NCI-H226 (cell line): Measurements from ENCODE around the gene SLC5A8.

ENCODE experiments used
- DNase-seq: peaks from one replicate; pipeline ENCODE4 v3.0.0-alpha.2; 2015

SLC5A8 gene

GRCh38 chr12:101209319-101210302, at the start of gene SLC5A8:
Gene SLC5A8, minus strand, starts transcription at chr12:101210238. Its CDS starts 390 bp downstream, at chr12:101209848.
- DNase-seq: no peak

GRCh38 chr12:101257357-101257756, 47.3 kb upstream of the SLC5A8 start:
- DNase-seq: no peak

- DNase-seq: no peak
These were observed 46.2 kb upstream of the SLC5A8 start for GRCh38 chr12:101256266-101256665.

GRCh38 chr12:101243616-101244015, 33.6 kb upstream of the SLC5A8 start:
- no peak for DNase-seq

- peak; percentile 20 for DNase-seq
These were observed 33.0 kb upstream of the SLC5A8 start for GRCh38 chr12:101243074-101243473.

GRCh38 chr12:101238800-101239329, 28.8 kb upstream of the SLC5A8 start:
- DNase-seq: no peak

GRCh38 chr12:101238306-101238705, 28.3 kb upstream of the SLC5A8 start:
- no peak for DNase-seq

- no peak for DNase-seq
These were observed 25.6 kb upstream of the SLC5A8 start for GRCh38 chr12:101235686-101236085.

- no peak for DNase-seq
These were observed 21.6 kb upstream of the SLC5A8 start for GRCh38 chr12:101231636-101232035.

GRCh38 chr12:101230547-101230946, 20.5 kb upstream of the SLC5A8 start:
- DNase-seq: peak; percentile 80

GRCh38 chr12:101229841-101230241, 19.8 kb upstream of the SLC5A8 start:
- DNase-seq: no peak

- DNase-seq: peak; percentile 70
These were observed 11.3 kb upstream of the SLC5A8 start for GRCh38 chr12:101221301-101221700.

- DNase-seq: no peak
These were observed 6.8 kb upstream of the SLC5A8 start for GRCh38 chr12:101216810-101217209.

- no peak for DNase-seq
These were observed 2.8 kb downstream of the SLC5A8 start for GRCh38 chr12:101207086-101207780.

- DNase-seq: no peak
These were observed 5.3 kb downstream of the SLC5A8 start for GRCh38 chr12:101204602-101205304.

- DNase-seq: no peak
These were observed 9.2 kb downstream of the SLC5A8 start for GRCh38 chr12:101200824-101201223.

- DNase-seq: no peak
These were observed 9.9 kb downstream of the SLC5A8 start for GRCh38 chr12:101200145-101200544.

GRCh38 chr12:101186291-101186690, 23.7 kb downstream of the SLC5A8 start:
- no peak for DNase-seq

- DNase-seq: peak; percentile 36
These were observed 28.3 kb downstream of the SLC5A8 start for GRCh38 chr12:101181776-101182175.

- DNase-seq: peak; percentile 31
These were observed 35.5 kb downstream of the SLC5A8 start for GRCh38 chr12:101174541-101174940.

- no peak for DNase-seq
These were observed 36.8 kb downstream of the SLC5A8 start for GRCh38 chr12:101173197-101173749.

- DNase-seq: peak; percentile 8
These were observed 37.7 kb downstream of the SLC5A8 start for GRCh38 chr12:101172316-101172715.

- no peak for DNase-seq
These were observed 42.0 kb downstream of the SLC5A8 start for GRCh38 chr12:101168001-101168400.
